Hippocampal formation (tissue), 2 donors: Measurements from ENCODE around the gene OAS3.
"Not testable (repeated sequence)": the region's sequence is repeated elsewhere in the genome, so short reads cannot be mapped to it uniquely, and the experiment has no call there.

Source experiments
- DNase-seq, 2 donors: peaks; one replicate each; lab custom pipeline; 2025; lab: John Stamatoyannopoulos, UW

The OAS3 gene

GRCh38 chr12:112926416-112927033 lies 11.7 kb upstream of the OAS3 start:
- DNase-seq = not testable (repeated sequence)

GRCh38 chr12:112927475-112927874 lies 10.8 kb upstream of the OAS3 start:
- no peak for DNase-seq

GRCh38 chr12:112927925-112928324 lies 10.3 kb upstream of the OAS3 start:
- no peak for DNase-seq

- DNase-seq = no peak
Observed at GRCh38 chr12:112928978-112929377, 9.3 kb upstream of the OAS3 start.

GRCh38 chr12:112929715-112930114 lies 8.6 kb upstream of the OAS3 start:
- DNase-seq = no peak

GRCh38 chr12:112930350-112930749 lies 7.9 kb upstream of the OAS3 start:
- no peak for DNase-seq

GRCh38 chr12:112932485-112933128 lies 5.7 kb upstream of the OAS3 start:
- DNase-seq = no peak

- no peak for DNase-seq
Observed at GRCh38 chr12:112933129-112933505, 5.2 kb upstream of the OAS3 start.

GRCh38 chr12:112936264-112936663 lies 2.0 kb upstream of the OAS3 start:
- no peak for DNase-seq

GRCh38 chr12:112936927-112937326 lies 1.3 kb upstream of the OAS3 start:
- no peak for DNase-seq

- no peak for DNase-seq
Observed at GRCh38 chr12:112938751-112939150, 477 bp downstream of the OAS3 start.

- no peak for DNase-seq
Observed at GRCh38 chr12:112939761-112940381, 1.6 kb downstream of the OAS3 start.

- DNase-seq = no peak
Observed at GRCh38 chr12:112941528-112942335, 3.5 kb downstream of the OAS3 start.

GRCh38 chr12:112942572-112942971 lies 4.3 kb downstream of the OAS3 start:
- DNase-seq = no peak

- no peak for DNase-seq
Observed at GRCh38 chr12:112944024-112944690, 5.9 kb downstream of the OAS3 start.

- no peak for DNase-seq
Observed at GRCh38 chr12:112945515-112945914, 7.2 kb downstream of the OAS3 start.

GRCh38 chr12:112946236-112947000 lies 8.1 kb downstream of the OAS3 start:
- no peak for DNase-seq

GRCh38 chr12:112947314-112947713 lies 9.0 kb downstream of the OAS3 start:
- DNase-seq = no peak

GRCh38 chr12:112947761-112948160 lies 9.5 kb downstream of the OAS3 start:
- no peak for DNase-seq

- no peak for DNase-seq
Observed at GRCh38 chr12:112948806-112949205, 10.5 kb downstream of the OAS3 start.

GRCh38 chr12:112950701-112951100 lies 12.4 kb downstream of the OAS3 start:
- DNase-seq = no peak
